HepG2 (cell line): Measurements from ENCODE around the gene NGDN. TPM values are rescaled to one million over a fixed set of nuclear protein-coding genes. Genes with fewer than 3 reads are reported as not detected.

Experiments used
- KAT7 ChIP-seq: IDR thresholded peaks from 2 replicates; pipeline ENCODE4 v1.6.1; 2018; ENCODE audit warnings: borderline replicate concordance, missing compliant biosample characterization
- MTA1 ChIP-seq: sonication (generic); formaldehyde crosslinking; IDR thresholded peaks from 2 replicates; pipeline ENCODE4 v1.4.0; 2020; ENCODE audit warnings: missing genetic modification reagents, mild to moderate bottlenecking, borderline replicate concordance
- POLR2A ChIP-seq, 2 experiments: IDR thresholded peaks; 2 replicates each; pipeline ENCODE4 v1.6.1; 2011; ENCODE audit warnings: low read depth in 2 of 2, low read length in 2 of 2, mild to moderate bottlenecking in 1 of 2, moderate library complexity in 1 of 2; ENCODE audit not compliant: insufficient read depth in 1 of 2
- SAP130 ChIP-seq: IDR thresholded peaks from 2 replicates; pipeline ENCODE4 v1.6.1; 2016; ENCODE audit warnings: low read depth
- SP1 ChIP-seq, 2 experiments: fragments of 450-650 bp in 1 of 2; sonication (generic) in 1 of 2; formaldehyde crosslinking in 1 of 2; IDR thresholded peaks; 2 replicates each; pipeline versions ENCODE4 v1.4.0 to v1.6.1; 2016 to 2020; ENCODE audit warnings: missing genetic modification reagents in 1 of 2
- TEAD3 ChIP-seq: optimal IDR thresholded peaks from 2 replicates; pipeline ENCODE3; 2016; ENCODE audit warnings: borderline replicate concordance
- ZFP82 ChIP-seq: sonication (generic); formaldehyde crosslinking; IDR thresholded peaks from 2 replicates; pipeline ENCODE4 v1.5.1; 2020; ENCODE audit warnings: mild to moderate bottlenecking, missing genetic modification reagents, borderline replicate concordance
- ZNF292 ChIP-seq: sonication (generic); formaldehyde crosslinking; IDR thresholded peaks from 2 replicates; pipeline ENCODE4 v1.8.1; 2022; ENCODE audit warnings: mild to moderate bottlenecking, low read depth, missing genetic modification reagents, borderline replicate concordance
- ZNF570 ChIP-seq: sonication (generic); formaldehyde crosslinking; IDR thresholded peaks from 2 replicates; pipeline ENCODE4 v1.4.0; 2020; ENCODE audit warnings: mild to moderate bottlenecking, missing genetic modification reagents, borderline replicate concordance
- ZNF720 ChIP-seq: sonication (generic); formaldehyde crosslinking; IDR thresholded peaks from 2 replicates; pipeline ENCODE4 v1.4.0; 2020; ENCODE audit warnings: missing genetic modification reagents
- ZNF792 ChIP-seq: IDR thresholded peaks from 2 replicates; pipeline ENCODE4 v1.6.1; 2016
- polyA plus RNA-seq, 8 experiments: library from polyadenylated mRNA; depleted of rRNA in 3 of 8; stranded (reverse) in 7 of 8; unstranded in 1 of 8; fragments of >200 nt; fragmentation: Illumina TruSeq in 4 of 8; extraction: Trizol in 4 of 8; gene quantifications; 2 replicates each; pipeline versions ENCODE4 v1.2.1 to v1.2.3, GENCODE V29; 2011 to 2016; ENCODE audit warnings: low read depth in 4 of 8, missing spikeins in 1 of 8, mixed read lengths in 1 of 8; ENCODE audit not compliant: insufficient read depth in 1 of 8
- total RNA-seq, 5 experiments: library from RNA; depleted of rRNA; stranded (reverse); fragments of >200 nt; fragmentation: Illumina TruSeq; extraction: Trizol; gene quantifications; 2 replicates each; pipeline ENCODE4 v1.2.3, GENCODE V29; 2016; ENCODE audit warnings: low read depth in 1 of 5
- TF ChIP-seq, protein P1 (sequence below): sonication (generic); formaldehyde crosslinking; IDR thresholded peaks from 2 replicates; pipeline ENCODE4 v1.8.0; 2022; ENCODE audit warnings: mild to moderate bottlenecking, missing genetic modification reagents; ENCODE audit not compliant: insufficient replicate concordance
- TF ChIP-seq, protein P2 (sequence below): sonication (generic); formaldehyde crosslinking; IDR thresholded peaks from 2 replicates; pipeline ENCODE4 v1.5.1; 2020; ENCODE audit warnings: missing genetic modification reagents, mild to moderate bottlenecking, borderline replicate concordance
- TF ChIP-seq, protein P3 (sequence below): sonication (generic); formaldehyde crosslinking; IDR thresholded peaks from 2 replicates; pipeline ENCODE4 v1.4.0; 2020; ENCODE audit warnings: missing genetic modification reagents, borderline replicate concordance
- TF ChIP-seq, protein P4 (sequence below): sonication (generic); formaldehyde crosslinking; IDR thresholded peaks from 2 replicates; pipeline ENCODE4 v1.4.0; 2020; ENCODE audit warnings: missing genetic modification reagents
- TF ChIP-seq, protein P5 (sequence below): sonication (generic); formaldehyde crosslinking; IDR thresholded peaks from 2 replicates; pipeline ENCODE4 v1.9.0; 2021; ENCODE audit warnings: missing genetic modification reagents, borderline replicate concordance
- TF ChIP-seq, protein P6 (sequence below): sonication (generic); formaldehyde crosslinking; IDR thresholded peaks from 2 replicates; pipeline ENCODE4 v1.4.0; 2020; ENCODE audit warnings: missing genetic modification reagents

Gene NGDN
- total and polyA plus RNA-seq, 2 of the 13 experiments (the other 11 are each of a cell fraction or from before 2014, with no cell fraction given), result 154 to 216 TPM

DNA sequence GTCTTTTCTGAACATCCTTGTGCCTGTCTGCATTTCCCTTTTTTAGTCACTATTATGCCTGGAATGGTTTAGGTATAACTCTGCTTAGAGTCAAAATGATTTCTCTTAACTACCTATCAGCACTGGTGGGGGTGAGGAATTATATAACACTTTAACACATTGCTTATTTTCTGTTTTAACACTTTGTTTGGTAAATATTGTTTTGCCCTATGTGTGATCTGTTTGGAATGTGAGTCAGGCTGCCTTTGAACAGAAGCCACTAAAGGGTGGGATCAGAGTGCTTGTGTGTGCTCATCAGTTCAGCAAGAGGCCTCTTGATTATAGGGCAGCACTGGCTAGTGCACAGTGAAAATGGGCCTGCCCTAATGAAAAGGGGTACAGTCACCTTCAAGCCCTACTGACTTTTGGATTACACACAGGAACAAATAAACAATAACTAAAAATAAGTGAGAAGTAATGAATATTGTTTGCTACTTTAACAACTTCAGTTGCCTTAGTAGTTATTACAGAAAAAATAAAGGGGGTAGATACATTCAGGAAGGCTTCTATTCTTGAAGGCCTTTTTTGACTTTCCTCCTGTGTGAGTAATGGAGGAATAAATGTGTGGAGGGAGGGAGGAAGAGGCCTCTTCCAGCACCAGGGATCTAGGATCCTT is 23.2 kb downstream of the NGDN start (continued):
- TF ChIP-seq ZNF720 (no peak), ZNF792 (CRISPR knock-in tag) (peak; percentile 69; the same call in 1 of the 2 replicates), ZNF570 (CRISPR knock-in tag) (no peak), ZFP82 (no peak), SAP130 (CRISPR knock-in tag) (peak; percentile 83), SP1 (IDR thresholded peaks at IDR 0.05) (no peak), SP1 (CRISPR knock-in tag; IDR thresholded peaks at IDR 0.05) (no peak), POLR2A (IDR thresholded peaks at IDR 0.05; ENCODE audit: insufficient read depth in 1 of 2, low read depth in 2 of 2, low read length in 2 of 2) (no peak), ZNF292 (CRISPR knock-in tag) (peak; percentile 56; the same call in 1 of the 2 replicates), MTA1 (CRISPR knock-in tag) (no peak), KAT7 (CRISPR knock-in tag) (peak; percentile 52; the same call in 1 of the 2 replicates), TEAD3 (peak; percentile 93)
- TF ChIP-seq, protein P1, sequence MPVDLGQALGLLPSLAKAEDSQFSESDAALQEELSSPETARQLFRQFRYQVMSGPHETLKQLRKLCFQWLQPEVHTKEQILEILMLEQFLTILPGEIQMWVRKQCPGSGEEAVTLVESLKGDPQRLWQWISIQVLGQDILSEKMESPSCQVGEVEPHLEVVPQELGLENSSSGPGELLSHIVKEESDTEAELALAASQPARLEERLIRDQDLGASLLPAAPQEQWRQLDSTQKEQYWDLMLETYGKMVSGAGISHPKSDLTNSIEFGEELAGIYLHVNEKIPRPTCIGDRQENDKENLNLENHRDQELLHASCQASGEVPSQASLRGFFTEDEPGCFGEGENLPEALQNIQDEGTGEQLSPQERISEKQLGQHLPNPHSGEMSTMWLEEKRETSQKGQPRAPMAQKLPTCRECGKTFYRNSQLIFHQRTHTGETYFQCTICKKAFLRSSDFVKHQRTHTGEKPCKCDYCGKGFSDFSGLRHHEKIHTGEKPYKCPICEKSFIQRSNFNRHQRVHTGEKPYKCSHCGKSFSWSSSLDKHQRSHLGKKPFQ, result no peak
- TF ChIP-seq, protein P2, sequence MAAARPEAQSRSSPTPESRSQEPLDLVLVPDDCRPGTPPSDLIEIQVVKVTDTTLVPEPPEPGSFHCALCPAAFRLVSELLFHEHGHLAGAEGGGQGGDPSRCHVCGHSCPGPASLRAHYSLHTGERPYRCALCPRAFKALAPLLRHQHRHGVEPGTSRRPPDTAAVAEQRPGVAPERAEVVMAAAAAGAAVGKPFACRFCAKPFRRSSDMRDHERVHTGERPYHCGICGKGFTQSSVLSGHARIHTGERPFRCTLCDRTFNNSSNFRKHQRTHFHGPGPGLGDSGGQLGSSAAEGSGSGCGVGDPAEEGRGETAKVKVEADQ (CRISPR knock-in tag), result no peak
- TF ChIP-seq, protein P3, sequence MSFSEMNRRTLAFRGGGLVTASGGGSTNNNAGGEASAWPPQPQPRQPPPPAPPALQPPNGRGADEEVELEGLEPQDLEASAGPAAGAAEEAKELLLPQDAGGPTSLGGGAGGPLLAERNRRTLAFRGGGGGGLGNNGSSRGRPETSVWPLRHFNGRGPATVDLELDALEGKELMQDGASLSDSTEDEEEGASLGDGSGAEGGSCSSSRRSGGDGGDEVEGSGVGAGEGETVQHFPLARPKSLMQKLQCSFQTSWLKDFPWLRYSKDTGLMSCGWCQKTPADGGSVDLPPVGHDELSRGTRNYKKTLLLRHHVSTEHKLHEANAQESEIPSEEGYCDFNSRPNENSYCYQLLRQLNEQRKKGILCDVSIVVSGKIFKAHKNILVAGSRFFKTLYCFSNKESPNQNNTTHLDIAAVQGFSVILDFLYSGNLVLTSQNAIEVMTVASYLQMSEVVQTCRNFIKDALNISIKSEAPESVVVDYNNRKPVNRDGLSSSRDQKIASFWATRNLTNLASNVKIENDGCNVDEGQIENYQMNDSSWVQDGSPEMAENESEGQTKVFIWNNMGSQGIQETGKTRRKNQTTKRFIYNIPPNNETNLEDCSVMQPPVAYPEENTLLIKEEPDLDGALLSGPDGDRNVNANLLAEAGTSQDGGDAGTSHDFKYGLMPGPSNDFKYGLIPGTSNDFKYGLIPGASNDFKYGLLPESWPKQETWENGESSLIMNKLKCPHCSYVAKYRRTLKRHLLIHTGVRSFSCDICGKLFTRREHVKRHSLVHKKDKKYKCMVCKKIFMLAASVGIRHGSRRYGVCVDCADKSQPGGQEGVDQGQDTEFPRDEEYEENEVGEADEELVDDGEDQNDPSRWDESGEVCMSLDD, result 0 out of 2 replicates have a peak, but pooled peaks have one; percentile 27
- TF ChIP-seq, protein P4, sequence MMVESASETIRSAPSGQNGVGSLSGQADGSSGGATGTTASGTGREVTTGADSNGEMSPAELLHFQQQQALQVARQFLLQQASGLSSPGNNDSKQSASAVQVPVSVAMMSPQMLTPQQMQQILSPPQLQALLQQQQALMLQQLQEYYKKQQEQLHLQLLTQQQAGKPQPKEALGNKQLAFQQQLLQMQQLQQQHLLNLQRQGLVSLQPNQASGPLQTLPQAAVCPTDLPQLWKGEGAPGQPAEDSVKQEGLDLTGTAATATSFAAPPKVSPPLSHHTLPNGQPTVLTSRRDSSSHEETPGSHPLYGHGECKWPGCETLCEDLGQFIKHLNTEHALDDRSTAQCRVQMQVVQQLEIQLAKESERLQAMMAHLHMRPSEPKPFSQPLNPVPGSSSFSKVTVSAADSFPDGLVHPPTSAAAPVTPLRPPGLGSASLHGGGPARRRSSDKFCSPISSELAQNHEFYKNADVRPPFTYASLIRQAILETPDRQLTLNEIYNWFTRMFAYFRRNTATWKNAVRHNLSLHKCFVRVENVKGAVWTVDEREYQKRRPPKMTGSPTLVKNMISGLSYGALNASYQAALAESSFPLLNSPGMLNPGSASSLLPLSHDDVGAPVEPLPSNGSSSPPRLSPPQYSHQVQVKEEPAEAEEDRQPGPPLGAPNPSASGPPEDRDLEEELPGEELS (CRISPR knock-in tag), result peak; percentile 96
- TF ChIP-seq, protein P5, sequence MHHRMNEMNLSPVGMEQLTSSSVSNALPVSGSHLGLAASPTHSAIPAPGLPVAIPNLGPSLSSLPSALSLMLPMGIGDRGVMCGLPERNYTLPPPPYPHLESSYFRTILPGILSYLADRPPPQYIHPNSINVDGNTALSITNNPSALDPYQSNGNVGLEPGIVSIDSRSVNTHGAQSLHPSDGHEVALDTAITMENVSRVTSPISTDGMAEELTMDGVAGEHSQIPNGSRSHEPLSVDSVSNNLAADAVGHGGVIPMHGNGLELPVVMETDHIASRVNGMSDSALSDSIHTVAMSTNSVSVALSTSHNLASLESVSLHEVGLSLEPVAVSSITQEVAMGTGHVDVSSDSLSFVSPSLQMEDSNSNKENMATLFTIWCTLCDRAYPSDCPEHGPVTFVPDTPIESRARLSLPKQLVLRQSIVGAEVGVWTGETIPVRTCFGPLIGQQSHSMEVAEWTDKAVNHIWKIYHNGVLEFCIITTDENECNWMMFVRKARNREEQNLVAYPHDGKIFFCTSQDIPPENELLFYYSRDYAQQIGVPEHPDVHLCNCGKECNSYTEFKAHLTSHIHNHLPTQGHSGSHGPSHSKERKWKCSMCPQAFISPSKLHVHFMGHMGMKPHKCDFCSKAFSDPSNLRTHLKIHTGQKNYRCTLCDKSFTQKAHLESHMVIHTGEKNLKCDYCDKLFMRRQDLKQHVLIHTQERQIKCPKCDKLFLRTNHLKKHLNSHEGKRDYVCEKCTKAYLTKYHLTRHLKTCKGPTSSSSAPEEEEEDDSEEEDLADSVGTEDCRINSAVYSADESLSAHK (CRISPR knock-in tag), result no peak
- TF ChIP-seq, protein P6, sequence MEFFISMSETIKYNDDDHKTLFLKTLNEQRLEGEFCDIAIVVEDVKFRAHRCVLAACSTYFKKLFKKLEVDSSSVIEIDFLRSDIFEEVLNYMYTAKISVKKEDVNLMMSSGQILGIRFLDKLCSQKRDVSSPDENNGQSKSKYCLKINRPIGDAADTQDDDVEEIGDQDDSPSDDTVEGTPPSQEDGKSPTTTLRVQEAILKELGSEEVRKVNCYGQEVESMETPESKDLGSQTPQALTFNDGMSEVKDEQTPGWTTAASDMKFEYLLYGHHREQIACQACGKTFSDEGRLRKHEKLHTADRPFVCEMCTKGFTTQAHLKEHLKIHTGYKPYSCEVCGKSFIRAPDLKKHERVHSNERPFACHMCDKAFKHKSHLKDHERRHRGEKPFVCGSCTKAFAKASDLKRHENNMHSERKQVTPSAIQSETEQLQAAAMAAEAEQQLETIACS (CRISPR knock-in tag), result no peak
